Lower leg skin (tissue), 4 donors: ENCODE data around the gene NTHL1. TPM values are rescaled to one million over a fixed set of nuclear protein-coding genes. Genes with fewer than 3 reads are reported as not detected.

ENCODE experiments used
- DNase-seq, 2 donors: peaks; one replicate each; pipeline ENCODE4 v3.0.0-alpha.2; 2019; ENCODE audit warnings: low spot score in 2 of 2
- H3K4me3 ChIP-seq: fragments of 200-600 bp; sonication (generic); 2 replicates; pipeline ENCODE4 v1.5.1; 2017; ENCODE audit warnings: mild to moderate bottlenecking, low read depth; ENCODE audit not compliant: poor library complexity, severe bottlenecking
- CTCF ChIP-seq, 3 donors: fragments of 450-650 bp; IDR thresholded peaks; one replicate each; pipeline ENCODE4 v1.5.1; 2016; ENCODE audit warnings: antibody characterized with exemption in 3 of 3, mild to moderate bottlenecking in 3 of 3, moderate library complexity in 2 of 3
- POLR2A ChIP-seq, 2 donors: fragments of 450-650 bp; IDR thresholded peaks; one replicate each; pipeline ENCODE4 v1.6.1; 2016 to 2017; ENCODE audit warnings: antibody characterized with exemption in 2 of 2, mild to moderate bottlenecking in 1 of 2, moderate library complexity in 1 of 2
- WGBS, 2 donors: methylation state at CpG; one replicate each; pipeline ENCODE4 v1.1.5; 2018; 5-methylcytosine and 5-hydroxymethylcytosine counted together
- intact Hi-C: fragments of 100-400 bp; cut with DNase I; formaldehyde crosslinking; loops from one replicate; pipeline ENCODE4 v1.15.0; 2023; ENCODE audit warnings: low total_unique reads
- total RNA-seq, 4 donors: library from RNA; depleted of rRNA; stranded (reverse); fragments of >200 nt; gene quantifications; one replicate each; pipeline ENCODE4 v1.1.0, GENCODE V29; 2016

NTHL1 gene
- total RNA-seq, 4 donors from 2014 or later: 5.8 to 29.9 (median 21.5) TPM

GRCh38 chr16:2008009-2008526 is 39.6 kb downstream of the NTHL1 start:
- WGBS, 2 donors: 10 to 27% methylated on average over 15 of the region's 15 CpGs
- peak; percentile 69 to 95 for DNase-seq
- TF ChIP-seq CTCF (IDR thresholded peaks at IDR 0.05): no peak
- no peak for TF ChIP-seq POLR2A (IDR thresholded peaks at IDR 0.05)
- intact Hi-C loops: no loop called here
- no peak overlapping the region for H3K4me3 ChIP-seq

DNA sequence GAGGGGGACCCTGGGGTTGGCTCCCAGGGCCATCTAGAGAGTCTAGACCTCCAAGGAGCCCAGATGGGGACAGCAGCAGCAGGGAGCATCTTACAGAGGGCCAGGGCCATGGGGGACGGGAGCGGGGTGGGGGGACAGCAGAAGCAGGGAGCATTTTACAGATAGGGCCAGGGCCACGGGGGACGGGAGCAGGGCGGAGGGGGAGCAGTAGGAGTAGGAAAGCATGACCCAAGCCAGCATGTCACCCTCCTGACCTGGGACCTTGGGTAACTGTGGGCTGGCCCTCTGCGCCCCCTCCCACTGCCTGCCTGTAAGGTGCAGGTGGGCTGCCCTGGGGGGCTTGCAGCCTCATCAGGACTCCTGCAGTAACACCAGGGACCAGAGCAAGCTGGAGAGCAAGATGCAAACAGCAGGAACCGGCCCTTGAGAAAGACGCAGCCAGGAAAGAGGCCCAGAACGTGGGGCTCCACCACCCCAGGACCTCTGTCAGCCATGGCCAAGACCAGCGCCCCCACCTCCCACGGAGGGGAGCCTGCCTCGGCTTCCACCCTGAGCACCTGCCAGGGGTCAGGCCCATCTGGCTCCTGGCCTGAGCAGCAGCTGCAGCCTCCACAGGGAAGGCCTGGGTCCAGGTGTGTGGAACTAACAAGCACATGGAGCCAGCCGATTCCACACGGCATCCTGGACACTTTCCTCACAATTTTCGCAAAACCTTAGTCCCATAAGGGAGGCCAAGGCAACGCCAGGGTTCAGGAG is 40.4 kb downstream of the NTHL1 start:
- DNase-seq: no peak
- no peak overlapping the region for H3K4me3 ChIP-seq
- TF ChIP-seq CTCF (IDR thresholded peaks at IDR 0.05): no peak
- TF ChIP-seq POLR2A (IDR thresholded peaks at IDR 0.05): no peak
- WGBS, 2 donors: 60 to 65% methylated on average over 10 to 15 of the region's 16 CpGs
- intact Hi-C loops: no loop called here

DNA sequence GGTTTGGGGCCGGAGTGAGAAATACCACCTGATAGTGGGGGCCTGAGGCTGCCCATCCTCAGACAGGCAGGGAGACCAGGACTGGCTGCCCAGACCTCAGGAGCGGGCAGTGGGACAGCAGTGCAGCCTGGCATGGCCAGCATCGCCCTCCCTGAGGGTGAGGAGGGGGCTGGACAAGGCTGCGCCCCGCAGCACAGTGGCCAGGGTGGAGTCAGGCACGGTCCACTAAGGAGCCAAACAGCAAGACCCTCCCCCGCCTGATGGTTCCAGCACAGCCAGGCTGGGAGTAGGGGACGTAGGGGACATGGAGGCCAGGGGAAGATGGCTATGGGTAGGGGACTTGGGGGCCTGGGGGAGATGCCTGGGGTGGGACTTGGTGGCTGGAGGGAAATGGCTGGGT is 41.3 kb downstream of the NTHL1 start:
- 86 to 93% methylated on average over 8 of the region's 8 CpGs for WGBS, 2 donors
- no peak for TF ChIP-seq POLR2A (IDR thresholded peaks at IDR 0.05)
- no peak for TF ChIP-seq CTCF (IDR thresholded peaks at IDR 0.05)
- intact Hi-C loops: no loop called here
- DNase-seq: no peak
- H3K4me3 ChIP-seq: no peak overlapping the region

- no peak for DNase-seq
- WGBS, 2 donors: 61 to 62% methylated on average over 18 of the region's 21 CpGs
- intact Hi-C loops: no loop called here
- TF ChIP-seq CTCF (IDR thresholded peaks at IDR 0.05) (no peak), POLR2A (IDR thresholded peaks at IDR 0.05) (no peak)
- no peak overlapping the region for H3K4me3 ChIP-seq
Measured at GRCh38 chr16:2005646-2006045, 42.0 kb downstream of the NTHL1 start.

DNA sequence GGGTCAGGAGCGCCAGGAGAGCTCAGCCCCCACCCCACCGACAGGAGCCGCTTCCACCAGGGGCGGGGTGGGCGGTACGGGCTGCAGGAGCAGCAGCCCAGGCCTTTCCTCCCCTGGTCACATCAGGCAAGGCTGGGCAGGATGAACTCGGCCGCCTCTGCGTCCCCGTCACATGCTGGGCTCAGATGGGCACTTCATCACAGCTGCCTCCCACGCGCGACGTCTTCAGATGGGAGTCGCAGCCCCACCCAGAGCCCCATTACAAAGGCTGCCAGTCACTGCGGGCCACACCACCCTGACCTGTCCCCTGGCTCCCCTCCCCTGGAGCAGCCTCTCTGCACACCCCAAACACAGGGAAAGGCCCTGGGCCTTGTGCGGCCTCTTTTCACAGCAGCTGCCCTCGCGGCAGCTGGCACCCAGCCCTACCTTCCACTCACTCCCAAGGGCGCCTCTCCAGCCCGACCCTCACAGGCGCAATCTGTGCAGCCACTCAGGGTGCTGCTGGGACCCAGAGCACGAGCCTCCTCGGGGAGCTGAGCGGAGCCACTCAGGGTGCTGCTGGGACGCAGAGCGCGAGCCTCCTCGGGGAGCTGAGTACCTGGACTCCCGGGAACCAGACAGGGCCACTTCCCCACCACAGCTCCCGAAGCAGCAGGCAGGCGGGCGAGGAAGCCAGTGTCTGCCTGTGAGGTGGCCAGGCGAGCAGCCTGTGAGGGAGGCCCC is 42.7 kb downstream of the NTHL1 start:
- TF ChIP-seq CTCF (IDR thresholded peaks at IDR 0.05) (no peak), POLR2A (IDR thresholded peaks at IDR 0.05) (no peak)
- no peak overlapping the region for H3K4me3 ChIP-seq
- no peak for DNase-seq
- intact Hi-C loops: no loop called here
- whole genome bisulfite sequencing, 2 donors: 58 to 87% methylated on average over 15 to 32 of the region's 34 CpGs
